ENCODE data around the gene MAIP1. TPM values are rescaled to one million over a fixed set of nuclear protein-coding genes. Genes with fewer than 3 reads are reported as not detected.

MAIP1 gene
- total RNA-seq, 1 experiment from 2014 or later, result 31.8 TPM

DNA sequence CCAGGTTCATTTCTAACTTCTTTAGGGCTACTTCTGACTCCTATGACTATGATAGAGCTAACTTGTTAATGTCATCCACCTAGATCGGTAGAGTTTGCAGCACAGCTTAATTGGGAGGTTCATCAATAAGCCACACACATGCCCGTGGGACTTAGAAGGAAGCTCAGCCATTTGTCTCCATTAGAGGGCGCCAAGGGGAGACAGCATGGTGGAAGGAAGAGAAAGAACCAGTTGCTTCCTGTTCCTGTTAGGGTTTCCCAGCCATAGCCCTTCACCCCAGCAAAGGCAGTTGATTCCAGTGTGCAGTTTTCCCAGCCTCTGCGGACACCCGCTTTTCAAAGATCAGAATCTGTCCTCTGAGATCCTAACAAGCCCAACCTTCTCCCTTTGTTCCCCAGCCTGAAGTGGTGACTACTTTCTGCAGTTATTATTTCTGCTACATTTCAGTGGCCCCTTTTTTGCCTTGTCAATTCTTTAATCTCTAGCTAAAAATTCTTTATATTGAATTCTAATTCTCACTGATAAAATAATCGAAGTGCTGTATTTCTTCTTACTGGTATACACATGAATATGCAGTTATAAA is 30.3 kb downstream of the MAIP1 start:
- DNase-seq (ENCODE audit: low read depth in 1 of 2, low spot score in 2 of 2), result peak; percentile 48 to 63
- Histone ChIP-seq H3K9me3 (replicated peaks) (no peaks in the 10 kb centered on the region), H3K4me3 (no peak overlapping the region), H3K27me3 (replicated peaks) (no peaks in the 10 kb centered on the region), H3K27ac (no peak overlapping the region), H3K36me3 (no peaks in the 10 kb centered on the region), H3K4me1 (replicated peaks) (no peaks in the 10 kb centered on the region)

GRCh38 chr2:199987586-199987985 is 32.2 kb downstream of the MAIP1 start:
- Histone ChIP-seq H3K27me3 (replicated peaks) (no peaks in the 10 kb centered on the region), H3K27ac (no peak overlapping the region), H3K4me1 (replicated peaks) (no peaks in the 10 kb centered on the region), H3K4me3 (no peak overlapping the region), H3K36me3 (no peaks in the 10 kb centered on the region), H3K9me3 (replicated peaks) (no peaks in the 10 kb centered on the region)
- no peak for DNase-seq (ENCODE audit: low read depth in 1 of 2, low spot score in 2 of 2)

DNA sequence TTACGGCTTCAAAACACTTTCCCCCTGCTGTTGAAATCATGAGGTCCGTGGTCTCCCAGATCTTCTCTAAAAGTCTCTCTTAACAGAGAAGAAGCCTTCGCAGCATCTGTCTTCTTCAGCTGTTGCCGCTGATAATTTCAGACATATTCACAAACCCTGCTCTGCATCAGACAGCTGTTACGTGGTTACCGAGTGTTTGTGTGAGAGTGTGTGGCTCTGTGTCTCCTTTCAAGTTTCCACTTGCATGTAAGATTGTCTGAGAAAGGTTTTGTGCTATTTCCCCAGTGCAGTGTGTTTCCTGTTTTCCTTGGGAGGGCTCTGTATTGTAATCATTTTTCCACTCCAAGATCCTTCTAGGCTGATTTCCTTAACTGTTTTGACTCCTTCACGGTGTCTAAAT is 32.8 kb downstream of the MAIP1 start:
- H3K27me3 ChIP-seq (replicated peaks), result no peaks in the 10 kb centered on the region
- H3K9me3 ChIP-seq (replicated peaks), result no peaks in the 10 kb centered on the region
- DNase-seq (ENCODE audit: low read depth in 1 of 2, low spot score in 2 of 2), result no peak
- H3K4me3 ChIP-seq, result no peak overlapping the region
- no peaks in the 10 kb centered on the region for H3K4me1 ChIP-seq (replicated peaks)
- no peak overlapping the region for H3K27ac ChIP-seq
- H3K36me3 ChIP-seq, result no peaks in the 10 kb centered on the region

GRCh38 chr2:199989822-199990221 is 34.4 kb downstream of the MAIP1 start:
- DNase-seq (ENCODE audit: low read depth in 1 of 2, low spot score in 2 of 2), result no peak

GRCh38 chr2:199991691-199992090 is 36.3 kb downstream of the MAIP1 start:
- Histone ChIP-seq H3K4me1 (replicated peaks) (no peaks in the 10 kb centered on the region), H3K27me3 (replicated peaks) (no peaks in the 10 kb centered on the region), H3K9me3 (replicated peaks) (no peaks in the 10 kb centered on the region), H3K27ac (no peak overlapping the region), H3K4me3 (no peak overlapping the region), H3K36me3 (no peaks in the 10 kb centered on the region)
- no peak for DNase-seq (ENCODE audit: low read depth in 1 of 2, low spot score in 2 of 2)

More at GRCh38 chr2:199989822-199990221, 34.4 kb downstream of the MAIP1 start:
- H3K27ac ChIP-seq, result no peak overlapping the region
- no peaks in the 10 kb centered on the region for H3K9me3 ChIP-seq (replicated peaks)
- H3K4me1 ChIP-seq (replicated peaks), result no peaks in the 10 kb centered on the region
- no peaks in the 10 kb centered on the region for H3K36me3 ChIP-seq
- H3K27me3 ChIP-seq (replicated peaks), result no peaks in the 10 kb centered on the region
- no peak overlapping the region for H3K4me3 ChIP-seq

DNA sequence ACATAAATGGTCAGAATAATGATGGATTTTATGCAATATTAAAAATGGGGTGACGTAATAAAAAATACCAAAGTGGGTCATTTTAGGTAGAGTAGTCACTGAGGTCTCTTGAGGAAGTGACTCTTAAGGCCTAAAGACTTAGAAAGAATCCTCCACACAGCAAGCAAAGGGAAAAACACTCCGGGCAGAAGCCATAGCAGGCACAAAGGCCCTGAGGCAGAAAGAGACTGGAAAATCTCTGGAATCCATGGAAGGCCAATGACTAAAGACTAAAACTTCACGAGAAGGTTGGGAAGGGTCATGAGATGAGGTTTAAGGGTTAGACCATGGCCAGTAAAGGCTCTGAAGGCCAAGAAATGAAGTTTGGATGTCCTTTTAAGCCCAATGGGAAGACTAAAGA is 36.9 kb downstream of the MAIP1 start:
- H3K4me1 ChIP-seq (replicated peaks), result no peaks in the 10 kb centered on the region
- H3K4me3 ChIP-seq, result no peak overlapping the region
- no peaks in the 10 kb centered on the region for H3K27me3 ChIP-seq (replicated peaks)
- no peak overlapping the region for H3K27ac ChIP-seq
- H3K9me3 ChIP-seq (replicated peaks), result no peaks in the 10 kb centered on the region
- no peak for DNase-seq (ENCODE audit: low read depth in 1 of 2, low spot score in 2 of 2)
- H3K36me3 ChIP-seq, result no peaks in the 10 kb centered on the region

DNA sequence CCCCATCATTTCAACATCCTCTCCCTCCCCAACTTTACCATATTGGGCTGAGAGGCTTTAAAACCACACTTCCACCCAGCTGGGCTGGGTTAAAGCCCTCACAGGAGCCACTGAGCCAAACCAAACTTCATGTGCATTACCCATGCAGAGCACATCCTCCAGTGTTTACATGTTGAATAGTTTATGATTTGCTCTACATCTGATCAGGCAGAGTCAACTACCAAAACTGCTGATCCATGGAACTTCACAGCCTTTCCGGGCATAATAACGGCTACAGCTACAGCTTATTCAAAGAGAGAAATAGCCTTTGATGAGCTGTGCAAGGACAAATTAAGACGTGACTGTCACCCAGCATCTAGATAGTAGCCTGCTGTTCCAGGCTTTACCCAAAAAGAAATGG is 39.0 kb downstream of the MAIP1 start:
- Histone ChIP-seq H3K27me3 (replicated peaks) (no peaks in the 10 kb centered on the region), H3K36me3 (no peaks in the 10 kb centered on the region), H3K4me1 (replicated peaks) (no peaks in the 10 kb centered on the region), H3K9me3 (replicated peaks) (no peaks in the 10 kb centered on the region), H3K27ac (no peak overlapping the region), H3K4me3 (no peak overlapping the region)
- no peak for DNase-seq (ENCODE audit: low read depth in 1 of 2, low spot score in 2 of 2)

DNA sequence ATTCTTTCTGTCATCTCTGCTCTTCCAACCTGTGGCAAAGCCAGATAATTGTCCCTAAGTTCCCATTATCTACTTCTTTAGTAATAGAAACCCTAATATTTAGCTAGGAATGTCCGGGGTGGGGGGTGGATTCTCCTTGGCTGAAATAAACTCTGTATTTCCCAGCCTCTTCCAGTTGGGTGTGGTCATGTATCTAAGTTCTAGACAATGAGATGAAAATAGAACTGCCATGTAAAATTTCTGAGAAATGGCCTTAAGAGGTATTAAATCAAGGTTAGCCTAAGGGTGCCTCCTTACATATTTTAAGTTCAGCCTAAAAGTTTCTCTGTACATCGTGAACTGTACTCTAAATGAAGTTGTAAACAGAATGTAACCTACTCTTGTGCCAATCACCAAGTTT is 39.5 kb downstream of the MAIP1 start:
- no peaks in the 10 kb centered on the region for H3K36me3 ChIP-seq
- no peaks in the 10 kb centered on the region for H3K9me3 ChIP-seq (replicated peaks)

GRCh38 chr2:199997296-199997695 is 41.9 kb downstream of the MAIP1 start:
- Histone ChIP-seq H3K4me3 (no peak overlapping the region), H3K9me3 (replicated peaks) (no peaks in the 10 kb centered on the region), H3K4me1 (replicated peaks) (no peaks in the 10 kb centered on the region), H3K36me3 (no peaks in the 10 kb centered on the region), H3K27ac (no peak overlapping the region), H3K27me3 (replicated peaks) (no peaks in the 10 kb centered on the region)
- no peak for DNase-seq (ENCODE audit: low read depth in 1 of 2, low spot score in 2 of 2)

More for the DNA sequence above, 39.5 kb downstream of the MAIP1 start:
- Histone ChIP-seq H3K4me1 (replicated peaks) (no peaks in the 10 kb centered on the region), H3K4me3 (no peak overlapping the region), H3K27me3 (replicated peaks) (no peaks in the 10 kb centered on the region), H3K27ac (no peak overlapping the region)
- DNase-seq (ENCODE audit: low read depth in 1 of 2, low spot score in 2 of 2), result no peak

DNA sequence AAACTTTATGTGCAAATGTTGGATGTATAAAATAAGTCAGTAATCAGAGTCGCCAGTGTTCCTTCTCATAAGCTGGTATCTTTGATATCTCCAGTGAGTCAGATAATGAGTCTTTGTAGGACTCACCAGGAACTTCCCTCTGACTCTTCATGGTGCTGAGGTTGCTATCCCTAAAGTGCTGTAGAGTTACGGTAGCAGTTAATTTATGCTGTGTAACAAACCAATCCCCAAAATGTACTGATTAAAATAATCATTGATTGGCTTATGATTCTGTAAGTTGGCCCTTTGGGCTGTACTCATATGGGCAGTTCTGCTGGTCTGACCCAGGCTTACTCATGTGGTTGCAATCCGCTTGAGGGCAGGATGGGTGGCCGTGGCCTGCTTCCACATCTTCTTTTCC is 43.8 kb downstream of the MAIP1 start:
- H3K9me3 ChIP-seq (replicated peaks), result no peaks in the 10 kb centered on the region
- DNase-seq (ENCODE audit: low read depth in 1 of 2, low spot score in 2 of 2), result no peak
- no peak overlapping the region for H3K27ac ChIP-seq
- no peaks in the 10 kb centered on the region for H3K36me3 ChIP-seq
- H3K4me1 ChIP-seq (replicated peaks), result no peaks in the 10 kb centered on the region
- H3K4me3 ChIP-seq, result no peak overlapping the region
- no peaks in the 10 kb centered on the region for H3K27me3 ChIP-seq (replicated peaks)

- H3K4me3 ChIP-seq, result no peak overlapping the region
- no peak overlapping the region for H3K27ac ChIP-seq
- H3K27me3 ChIP-seq (replicated peaks), result no peaks in the 10 kb centered on the region
Observed at GRCh38 chr2:200000444-200001163, 45.2 kb downstream of the MAIP1 start.

GRCh38 chr2:200003444-200003843 is 48.1 kb downstream of the MAIP1 start:
- Histone ChIP-seq H3K4me3 (no peak overlapping the region), H3K27me3 (replicated peaks) (no peaks in the 10 kb centered on the region), H3K9me3 (replicated peaks) (no peaks in the 10 kb centered on the region), H3K36me3 (no peaks in the 10 kb centered on the region), H3K27ac (no peak overlapping the region), H3K4me1 (replicated peaks) (no peaks in the 10 kb centered on the region)
- no peak for DNase-seq (ENCODE audit: low read depth in 1 of 2, low spot score in 2 of 2)

More at GRCh38 chr2:200000444-200001163, 45.2 kb downstream of the MAIP1 start:
- Histone ChIP-seq H3K9me3 (replicated peaks) (no peaks in the 10 kb centered on the region), H3K36me3 (no peaks in the 10 kb centered on the region), H3K4me1 (replicated peaks) (no peaks in the 10 kb centered on the region)
- no peak for DNase-seq (ENCODE audit: low read depth in 1 of 2, low spot score in 2 of 2)

DNA sequence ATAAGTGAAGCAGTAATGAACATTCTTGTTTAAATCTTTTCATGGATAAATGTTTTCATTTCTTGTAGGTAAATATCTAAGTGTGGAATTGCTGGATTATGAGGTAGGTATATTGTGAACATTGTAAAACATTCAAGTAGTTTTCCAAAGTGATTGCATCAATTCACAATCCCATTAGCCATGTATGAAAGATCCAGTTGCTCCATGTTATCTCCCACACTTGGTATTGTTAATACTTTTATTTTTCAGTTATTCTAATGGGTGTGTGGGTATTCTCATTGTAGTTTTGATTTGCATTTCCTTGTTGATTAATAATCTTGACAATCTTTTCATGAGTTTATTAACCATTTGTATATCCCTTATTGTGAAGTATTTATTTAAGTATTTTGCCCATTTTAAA is 50.3 kb downstream of the MAIP1 start:
- Histone ChIP-seq H3K9me3 (replicated peaks) (no peaks in the 10 kb centered on the region), H3K4me1 (replicated peaks) (no peaks in the 10 kb centered on the region)

DNA sequence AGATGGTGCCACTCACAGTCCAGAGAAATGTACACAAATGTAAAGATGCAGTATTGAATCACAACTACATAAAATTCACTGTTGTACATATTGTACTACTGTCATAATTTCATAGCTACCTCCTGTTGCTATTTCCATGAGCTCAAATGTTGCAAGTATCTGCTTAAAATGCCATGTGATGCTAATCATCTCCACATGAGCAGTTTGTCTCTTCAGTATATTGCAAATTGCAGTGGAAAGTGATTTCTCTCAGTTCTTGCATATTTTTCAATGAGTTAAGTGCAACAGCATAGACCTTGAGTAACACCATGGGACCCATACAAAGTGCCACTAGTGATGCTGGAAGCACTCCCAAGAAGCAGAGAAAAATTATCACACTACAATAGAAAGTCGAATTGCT is 51.9 kb downstream of the MAIP1 start:
- Histone ChIP-seq H3K9me3 (replicated peaks) (no peaks in the 10 kb centered on the region), H3K4me1 (replicated peaks) (no peaks in the 10 kb centered on the region), H3K36me3 (no peaks in the 10 kb centered on the region), H3K27me3 (replicated peaks) (no peaks in the 10 kb centered on the region), H3K4me3 (no peak overlapping the region), H3K27ac (no peak overlapping the region)
- DNase-seq (ENCODE audit: low read depth in 1 of 2, low spot score in 2 of 2), result no peak

More for the DNA sequence above, 50.3 kb downstream of the MAIP1 start:
- no peaks in the 10 kb centered on the region for H3K27me3 ChIP-seq (replicated peaks)
- no peak for DNase-seq (ENCODE audit: low read depth in 1 of 2, low spot score in 2 of 2)
- no peak overlapping the region for H3K4me3 ChIP-seq
- no peaks in the 10 kb centered on the region for H3K36me3 ChIP-seq
- no peak overlapping the region for H3K27ac ChIP-seq

Measured in SJSA1 (cell line).